NCI-H345 treated with DMSO at 0.1 percent for 48 hours (cell line): ENCODE measurements around the gene CFAP54.

Experiments used
- DNase-seq: peaks from one replicate; lab custom pipeline; 2025; ENCODE audit not compliant: unreplicated experiment; lab: John Stamatoyannopoulos, UW

Gene CFAP54

DNA sequence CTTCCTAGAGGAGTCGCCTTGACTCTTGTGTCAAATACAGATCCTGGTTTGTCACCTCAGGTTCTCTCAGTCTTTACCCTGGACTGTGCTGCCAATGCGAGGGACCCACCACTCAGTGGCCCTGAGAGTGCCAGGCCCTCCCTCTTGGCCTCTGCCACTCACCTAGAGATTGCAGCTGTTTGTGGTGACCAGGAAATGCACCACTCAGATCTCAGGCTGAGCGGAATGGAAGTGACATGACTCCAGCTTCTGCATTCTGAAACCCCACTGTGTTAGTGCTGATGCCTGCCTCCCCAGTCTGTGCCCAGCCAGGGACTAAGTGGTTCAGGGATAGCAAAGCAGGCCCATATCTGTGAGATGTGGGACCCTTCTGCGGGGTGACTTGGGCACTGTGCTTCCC, 389.9 kb downstream of the CFAP54 start:
- no peak for DNase-seq

DNA sequence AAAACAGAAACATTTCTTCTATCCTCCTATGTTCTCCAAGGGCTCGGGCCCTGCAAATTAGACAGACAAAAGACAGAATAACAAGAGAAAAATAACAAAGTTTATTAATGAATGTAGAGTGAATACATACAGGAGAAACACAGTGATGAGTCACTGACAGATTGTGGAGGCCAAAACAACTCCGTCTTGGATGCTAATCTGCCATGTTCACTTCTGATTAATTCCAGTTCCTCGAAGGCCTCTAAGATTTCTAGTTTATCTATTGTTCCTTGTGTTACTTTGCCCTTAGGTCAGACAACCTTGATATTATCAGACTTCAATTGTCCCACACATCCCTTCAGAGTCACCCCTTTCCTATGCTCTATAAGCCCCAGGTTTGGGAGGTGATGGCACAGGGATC, 390.8 kb downstream of the CFAP54 start:
- no peak for DNase-seq

GRCh38 chr12:96881608-96882007, 392.2 kb downstream of the CFAP54 start:
- DNase-seq: no peak

DNA sequence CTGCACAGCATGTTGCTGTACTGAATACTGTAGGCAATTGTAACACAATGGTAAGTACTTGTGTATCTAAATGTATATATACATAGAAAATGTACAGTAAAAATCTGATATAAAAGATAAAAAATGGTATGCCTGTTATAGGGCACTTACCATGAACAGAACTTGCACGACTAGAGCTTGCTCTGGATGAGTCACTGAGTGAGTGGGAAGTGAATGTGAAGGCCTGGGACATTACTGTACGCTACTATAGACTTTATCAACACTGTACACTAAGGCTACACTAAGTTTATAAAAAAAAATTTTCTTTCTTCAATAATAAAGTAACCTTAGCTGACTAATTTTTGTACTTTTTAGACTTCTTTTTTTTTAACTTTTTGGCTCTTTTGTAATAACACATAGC, 393.5 kb downstream of the CFAP54 start:
- DNase-seq: no peak

GRCh38 chr12:96883571-96883970, 394.2 kb downstream of the CFAP54 start:
- no peak for DNase-seq

GRCh38 chr12:96886998-96887677, 397.8 kb downstream of the CFAP54 start:
- DNase-seq: no peak

- no peak for DNase-seq
Observed at GRCh38 chr12:96889273-96889933, 400.0 kb downstream of the CFAP54 start.

- no peak for DNase-seq
Observed at GRCh38 chr12:96890331-96890730, 401.0 kb downstream of the CFAP54 start.

DNA sequence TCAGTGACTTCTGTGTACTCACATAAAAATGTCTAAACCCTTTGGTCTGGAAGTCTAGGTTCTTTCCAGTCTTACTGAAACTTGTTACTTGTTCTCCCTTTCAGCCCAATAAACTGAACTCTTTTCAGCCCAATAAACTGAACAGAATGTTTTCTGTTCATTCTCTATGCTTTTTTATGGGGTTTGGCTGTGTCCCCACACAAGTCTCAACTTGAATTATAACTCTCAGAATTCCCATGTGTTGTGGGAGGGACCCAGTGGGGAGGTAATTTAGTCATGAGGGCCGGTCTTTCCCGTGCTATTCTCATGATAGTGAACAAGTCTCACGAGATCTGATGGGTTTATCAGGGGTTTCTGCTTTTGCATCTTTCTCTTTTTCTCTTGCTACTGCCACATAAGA, 402.7 kb downstream of the CFAP54 start:
- DNase-seq: no peak

GRCh38 chr12:96897421-96897820, 408.0 kb downstream of the CFAP54 start:
- no peak for DNase-seq

GRCh38 chr12:96901175-96901574, 411.8 kb downstream of the CFAP54 start:
- no peak for DNase-seq

DNA sequence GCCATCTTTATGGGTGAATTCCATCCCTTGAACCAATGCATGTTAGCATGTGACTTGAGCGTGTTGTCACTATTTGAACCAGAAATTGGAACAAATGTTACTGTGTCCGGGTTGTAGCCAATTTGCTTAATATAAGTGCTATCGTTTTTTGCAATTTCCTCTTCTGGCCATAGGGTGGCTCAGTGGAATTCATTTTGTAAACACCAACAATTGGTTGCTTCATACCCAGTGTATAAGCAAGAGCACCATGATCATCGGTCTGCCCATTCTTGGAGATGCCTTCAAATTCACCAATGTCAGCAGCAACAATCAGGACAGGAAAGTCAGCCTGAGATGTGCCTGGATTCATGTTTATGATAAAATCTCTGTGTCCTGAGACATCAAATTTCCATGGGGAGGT, 412.7 kb downstream of the CFAP54 start:
- DNase-seq: no peak

GRCh38 chr12:96906498-96906848, 417.1 kb downstream of the CFAP54 start:
- DNase-seq: no peak

DNA sequence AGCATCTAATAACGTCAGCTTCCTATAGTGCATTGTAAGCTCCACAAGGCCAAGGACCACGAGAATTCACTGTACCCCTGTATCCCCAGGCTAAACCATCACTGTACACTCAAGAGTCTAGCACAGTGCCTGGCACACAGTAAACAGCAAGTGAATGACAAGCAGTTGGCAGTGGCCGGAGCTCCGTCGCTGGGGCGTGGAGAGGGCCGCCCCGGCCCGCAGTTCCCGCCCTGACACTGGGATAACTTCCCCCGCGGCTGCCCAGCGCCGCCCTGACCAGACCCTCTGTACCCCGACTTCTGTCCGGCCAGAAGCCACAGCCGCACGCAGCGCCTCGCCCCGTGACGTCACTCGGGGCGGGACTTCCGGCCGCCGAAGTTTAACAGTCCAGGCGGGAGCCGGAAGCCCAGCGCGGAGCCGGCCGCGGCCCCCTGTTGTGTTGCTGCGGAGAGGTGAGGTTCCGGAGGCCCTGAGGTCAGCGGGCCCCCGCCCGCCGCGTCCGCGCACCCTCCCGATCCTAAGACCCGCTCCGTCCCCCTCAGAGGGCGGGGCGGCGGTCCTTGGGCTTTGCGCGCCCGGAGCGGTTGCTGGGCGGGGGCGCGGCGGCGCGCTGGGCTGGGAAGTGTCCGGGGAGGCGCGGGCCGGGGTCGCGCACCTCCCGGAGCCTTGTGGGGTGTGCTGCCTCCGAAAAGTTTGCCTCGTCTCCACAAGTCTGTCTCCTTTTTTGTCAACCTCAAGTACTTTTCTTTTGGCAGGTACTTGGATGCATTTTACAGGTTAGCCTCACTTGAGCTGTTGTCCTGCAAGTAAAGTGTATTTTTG, 417.7 kb downstream of the CFAP54 start, which contains the start of gene NEDD1:
Gene NEDD1, plus strand, starts transcription at position 409 of the 822 bp plus-strand sequence. CDS start 2,503 bp downstream, outside the sequence.
- peak; percentile 56 for DNase-seq

DNA sequence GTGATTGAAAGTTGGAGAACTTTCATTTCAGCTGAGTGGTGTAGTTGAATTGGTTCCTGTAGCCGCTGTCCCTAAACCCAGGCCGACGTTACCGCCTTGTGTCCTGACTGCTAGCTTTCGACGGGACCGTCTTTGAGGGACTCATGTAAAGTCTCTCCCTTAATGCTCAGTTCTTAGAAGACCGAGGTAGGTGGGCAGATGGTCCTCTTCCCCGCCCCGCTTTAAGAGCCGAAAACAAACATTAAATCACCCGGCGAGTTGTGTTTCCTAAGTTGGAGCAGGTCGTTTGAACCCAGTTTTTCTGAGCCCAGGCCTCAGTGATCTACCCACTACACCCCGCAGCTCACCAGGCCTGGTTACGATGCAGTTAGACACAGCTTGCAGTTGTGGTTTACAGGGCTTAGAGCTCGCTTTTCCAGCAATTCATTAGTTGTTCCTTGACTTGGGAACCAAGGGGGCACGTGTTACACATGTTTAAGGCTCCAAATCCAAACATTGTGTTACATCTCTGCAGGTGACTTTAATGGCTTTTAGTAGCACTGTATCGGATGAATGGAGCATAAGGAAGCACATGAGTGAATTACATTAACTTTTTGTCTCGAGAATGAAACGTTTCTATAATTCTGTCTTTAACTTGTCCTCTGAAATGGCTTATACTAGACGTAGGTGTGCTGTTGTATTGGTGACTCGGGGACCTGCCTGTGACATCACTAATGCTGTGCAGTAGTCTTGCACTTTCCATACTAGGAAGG, 418.5 kb downstream of the CFAP54 start:
- DNase-seq: peak; percentile 42

DNA sequence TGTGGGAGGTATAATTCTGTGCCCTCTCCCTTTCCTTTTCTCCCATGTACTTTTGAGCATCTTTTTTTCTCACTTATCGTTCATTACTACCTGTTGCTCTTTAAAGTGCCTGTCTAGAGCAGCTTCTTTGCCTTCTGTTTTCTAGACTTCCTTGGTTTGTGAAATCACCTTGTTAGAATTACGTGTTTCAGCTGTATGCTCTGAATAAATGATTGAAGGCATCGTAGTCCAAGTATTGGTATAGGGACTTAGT, 419.0 kb downstream of the CFAP54 start:
- DNase-seq: no peak

DNA sequence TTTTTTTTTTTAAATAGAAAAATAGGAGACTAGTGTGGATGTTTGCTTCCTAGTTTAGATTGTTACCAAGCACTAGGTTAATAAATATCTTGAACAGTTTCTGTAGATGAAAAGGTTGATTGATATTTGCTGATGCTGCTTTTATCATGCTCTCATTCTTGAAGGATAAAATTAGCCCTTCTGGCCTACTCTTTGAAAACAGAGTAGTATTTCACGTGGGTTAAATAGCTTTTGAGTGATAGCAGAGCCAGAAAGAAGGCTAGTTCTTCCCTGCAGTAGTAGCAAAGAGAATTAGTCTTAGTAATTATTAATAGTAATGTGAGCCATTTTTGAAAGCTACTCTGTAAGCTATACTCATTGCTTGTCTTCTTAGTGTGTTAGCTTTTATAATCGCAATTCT, 422.9 kb downstream of the CFAP54 start:
- no peak for DNase-seq

- DNase-seq: no peak
Observed at GRCh38 chr12:96912943-96913342, 423.6 kb downstream of the CFAP54 start.

DNA sequence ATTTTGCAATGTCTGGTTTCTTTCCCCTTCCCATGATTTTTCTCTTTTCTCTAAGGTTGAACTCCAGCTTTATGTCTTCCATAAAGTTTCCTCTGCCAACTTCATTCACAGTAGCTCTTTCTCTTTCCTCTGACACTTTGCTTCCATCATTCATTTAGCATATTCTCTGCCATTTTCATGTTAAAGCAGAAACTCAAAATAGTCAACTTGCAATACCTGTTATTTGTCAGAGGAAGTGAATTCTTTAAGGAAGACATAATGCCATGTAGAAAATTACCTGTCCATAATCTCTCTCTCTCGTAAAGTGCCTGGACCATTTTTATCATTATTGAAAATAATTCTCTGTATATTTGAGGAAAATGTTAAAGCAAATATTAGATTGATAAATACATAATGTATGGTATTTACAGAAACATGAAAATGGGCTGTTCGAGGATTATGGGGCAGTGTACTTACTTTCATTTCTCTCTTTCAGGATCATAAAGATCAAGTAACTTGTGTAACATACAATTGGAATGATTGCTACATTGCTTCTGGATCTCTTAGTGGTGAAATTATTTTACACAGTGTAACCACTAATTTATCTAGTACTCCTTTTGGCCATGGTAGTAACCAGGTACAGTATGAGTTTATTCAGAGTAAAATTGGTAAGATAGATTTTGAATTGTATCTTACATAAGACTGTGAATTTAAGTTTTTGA, 430.3 kb downstream of the CFAP54 start:
- no peak for DNase-seq
